GM18499 (cell line): ENCODE results near the gene ATP1A1.

ENCODE experiments used
- ATAC-seq: cut with Tn5 transposase; IDR thresholded peaks from one replicate; pipeline ENCODE4 v1.9.1; 2021; ENCODE audit warnings: moderate number of reproducible peaks; ENCODE audit not compliant: insufficient read depth, unreplicated experiment

The ATP1A1 gene

DNA sequence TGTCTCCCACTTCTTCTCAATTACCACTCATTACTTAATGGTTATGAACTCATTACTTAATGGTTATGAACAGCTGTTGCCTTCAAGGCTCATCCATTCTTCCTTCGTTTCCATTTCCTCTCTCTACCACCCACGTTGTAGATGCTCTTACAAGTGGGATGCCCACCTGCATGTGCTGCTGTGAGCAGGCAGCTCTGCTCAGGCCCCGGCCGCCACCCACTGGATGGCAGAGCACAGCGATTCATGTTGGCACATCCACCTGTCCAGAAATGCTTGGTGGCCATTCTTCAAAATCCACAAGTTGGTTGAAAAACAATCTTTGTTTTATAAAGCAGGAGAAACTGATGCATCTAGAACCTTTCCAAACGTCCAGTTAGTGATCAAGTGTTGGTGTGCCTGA lies 14.5 kb downstream of the ATP1A1 start:
- ATAC-seq: no peak

DNA sequence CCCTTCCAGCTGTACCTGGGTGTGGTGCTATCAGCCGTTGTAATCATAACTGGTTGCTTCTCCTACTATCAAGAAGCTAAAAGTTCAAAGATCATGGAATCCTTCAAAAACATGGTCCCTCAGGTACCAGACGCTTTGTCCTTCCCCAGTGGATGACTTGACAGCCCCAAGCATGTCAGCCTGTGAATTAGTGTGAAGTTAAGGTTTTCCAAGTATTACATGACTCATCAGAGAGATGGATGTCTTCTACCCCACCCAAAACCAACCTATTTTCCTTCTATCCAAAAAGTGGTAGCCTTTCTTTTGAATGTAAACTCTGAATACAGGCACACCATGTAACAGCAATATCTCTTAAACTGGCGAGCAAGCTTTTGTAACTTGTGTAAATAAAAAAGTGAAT lies 15.1 kb downstream of the ATP1A1 start:
- no peak for ATAC-seq

- ATAC-seq: no peak
These were observed 16.0 kb downstream of the ATP1A1 start for GRCh38 chr1:116389013-116389412.

- no peak for ATAC-seq
These were observed 16.6 kb downstream of the ATP1A1 start for GRCh38 chr1:116389686-116390085.

DNA sequence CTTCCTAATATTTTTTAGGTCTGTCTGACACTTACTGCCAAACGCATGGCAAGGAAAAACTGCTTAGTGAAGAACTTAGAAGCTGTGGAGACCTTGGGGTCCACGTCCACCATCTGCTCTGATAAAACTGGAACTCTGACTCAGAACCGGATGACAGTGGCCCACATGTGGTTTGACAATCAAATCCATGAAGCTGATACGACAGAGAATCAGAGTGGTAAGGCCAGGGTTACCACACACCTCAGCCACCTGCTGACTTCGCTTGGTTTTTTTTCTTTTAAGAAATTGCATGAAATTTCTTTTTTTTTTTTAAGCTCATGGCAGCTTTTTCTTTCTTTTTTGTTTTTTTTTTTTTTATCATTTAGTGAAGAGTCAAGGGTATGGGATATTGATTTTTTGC lies 17.2 kb downstream of the ATP1A1 start:
- ATAC-seq: no peak

GRCh38 chr1:116391185-116391584 lies 18.1 kb downstream of the ATP1A1 start:
- ATAC-seq: no peak

DNA sequence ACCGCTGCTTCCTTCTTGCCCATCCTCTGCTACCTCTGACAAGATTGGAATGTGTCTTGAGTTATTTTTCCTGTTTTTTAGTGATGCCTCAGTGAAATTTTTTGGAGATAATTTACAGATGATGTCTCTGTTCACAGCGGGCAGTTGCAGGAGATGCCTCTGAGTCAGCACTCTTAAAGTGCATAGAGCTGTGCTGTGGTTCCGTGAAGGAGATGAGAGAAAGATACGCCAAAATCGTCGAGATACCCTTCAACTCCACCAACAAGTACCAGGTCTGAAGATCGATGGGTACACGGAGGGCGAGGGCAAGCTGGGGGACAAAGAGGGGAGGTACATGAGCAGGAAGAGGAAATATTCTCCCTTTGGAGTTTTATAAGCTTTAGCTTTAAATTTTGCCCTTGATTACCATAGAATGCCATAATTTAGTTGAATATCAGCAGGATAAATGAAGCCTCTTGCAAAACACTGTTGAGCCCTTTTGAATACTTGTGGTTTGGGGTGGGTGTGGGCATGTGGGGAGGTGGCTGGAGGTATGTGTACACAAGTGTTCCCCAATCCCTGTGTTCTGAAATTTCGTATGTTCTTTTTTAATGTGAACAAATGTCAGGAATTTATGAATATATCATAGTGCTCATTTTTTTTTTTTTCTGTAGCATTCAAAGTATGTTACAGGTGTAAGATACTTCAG lies 19.8 kb downstream of the ATP1A1 start:
- no peak for ATAC-seq

DNA sequence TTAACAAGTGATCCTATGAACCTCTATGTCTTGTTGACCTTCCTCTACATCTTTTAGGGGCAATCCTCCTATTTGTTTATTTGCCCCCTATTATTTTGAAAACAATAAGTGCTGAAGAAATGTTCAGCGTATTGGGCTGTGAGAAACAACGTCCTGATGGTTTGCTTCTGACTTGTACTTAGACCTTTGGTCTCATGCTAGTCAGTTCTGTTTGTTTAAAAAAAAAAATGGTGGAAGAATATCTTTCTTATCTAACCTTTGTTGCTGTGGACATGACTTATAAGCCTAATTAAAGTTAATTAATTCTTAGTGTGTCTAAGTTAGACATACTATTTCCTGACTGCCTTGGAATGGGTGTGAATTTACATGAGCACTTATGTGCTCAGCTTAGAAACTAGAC lies 20.7 kb downstream of the ATP1A1 start:
- no peak for ATAC-seq

DNA sequence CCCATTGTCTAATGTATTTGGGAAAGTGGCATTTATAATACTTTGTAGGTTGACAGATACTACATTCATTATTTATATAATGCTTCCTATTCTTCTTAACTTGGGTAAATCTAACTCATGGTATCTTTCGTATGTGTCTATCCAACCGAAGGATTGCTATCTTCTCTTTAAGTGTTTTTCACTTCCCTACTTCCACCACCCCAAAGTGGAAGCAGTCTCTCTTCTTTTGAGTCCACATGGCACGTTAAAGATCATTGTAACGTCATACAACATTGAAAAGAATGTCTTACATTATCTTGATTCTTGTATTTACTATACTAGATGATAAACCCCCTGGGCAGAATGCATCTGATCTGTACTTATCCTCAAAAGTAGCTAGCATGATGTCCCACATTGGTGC lies 21.2 kb downstream of the ATP1A1 start:
- ATAC-seq: no peak

- no peak for ATAC-seq
These were observed 23.7 kb downstream of the ATP1A1 start for GRCh38 chr1:116396769-116397168.

- no peak for ATAC-seq
These were observed 24.7 kb downstream of the ATP1A1 start for GRCh38 chr1:116397728-116398127.

DNA sequence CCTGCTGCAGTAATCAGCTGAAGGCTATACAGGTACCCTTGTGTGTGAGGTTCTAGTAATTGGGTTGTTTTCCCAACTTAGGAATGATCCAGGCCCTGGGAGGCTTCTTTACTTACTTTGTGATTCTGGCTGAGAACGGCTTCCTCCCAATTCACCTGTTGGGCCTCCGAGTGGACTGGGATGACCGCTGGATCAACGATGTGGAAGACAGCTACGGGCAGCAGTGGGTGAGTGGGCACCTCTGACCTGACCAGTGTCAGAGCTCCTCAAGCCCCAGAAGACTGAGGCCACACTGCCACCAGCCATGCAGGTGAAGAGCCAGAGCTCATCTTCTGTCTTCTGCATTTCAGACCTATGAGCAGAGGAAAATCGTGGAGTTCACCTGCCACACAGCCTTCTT lies 27.7 kb downstream of the ATP1A1 start:
- no peak for ATAC-seq

DNA sequence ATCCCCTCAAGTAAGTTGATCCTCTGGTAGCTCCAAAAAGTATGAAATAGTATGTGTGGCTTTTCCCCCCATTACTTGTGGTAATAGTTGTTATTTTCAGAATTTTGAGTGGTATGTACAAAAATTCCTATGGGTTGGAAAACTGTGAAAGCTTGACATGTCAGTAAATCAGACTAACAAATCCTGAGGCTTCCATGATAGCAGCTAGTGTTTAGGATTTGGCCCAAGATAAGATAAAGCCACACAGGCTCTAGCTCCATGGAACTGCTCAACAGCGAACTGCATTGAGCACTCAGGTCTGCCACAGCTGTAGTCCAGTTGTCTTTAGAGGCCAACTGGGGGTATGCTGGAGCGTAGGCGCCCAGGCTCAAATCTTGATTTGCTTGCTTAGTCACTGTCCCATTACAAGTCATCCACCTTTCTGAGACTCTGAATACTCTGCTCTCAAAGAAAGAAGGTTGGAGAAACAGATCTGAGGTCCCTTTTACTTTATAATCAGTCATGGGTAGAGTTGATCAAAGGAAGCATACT lies 28.7 kb downstream of the ATP1A1 start:
- no peak for ATAC-seq

- no peak for ATAC-seq
These were observed 29.3 kb downstream of the ATP1A1 start for GRCh38 chr1:116402333-116402732.

GRCh38 chr1:116403496-116404136 lies 30.6 kb downstream of the ATP1A1 start:
- no peak for ATAC-seq

- ATAC-seq: no peak
These were observed 31.7 kb downstream of the ATP1A1 start for GRCh38 chr1:116404699-116405098.

DNA sequence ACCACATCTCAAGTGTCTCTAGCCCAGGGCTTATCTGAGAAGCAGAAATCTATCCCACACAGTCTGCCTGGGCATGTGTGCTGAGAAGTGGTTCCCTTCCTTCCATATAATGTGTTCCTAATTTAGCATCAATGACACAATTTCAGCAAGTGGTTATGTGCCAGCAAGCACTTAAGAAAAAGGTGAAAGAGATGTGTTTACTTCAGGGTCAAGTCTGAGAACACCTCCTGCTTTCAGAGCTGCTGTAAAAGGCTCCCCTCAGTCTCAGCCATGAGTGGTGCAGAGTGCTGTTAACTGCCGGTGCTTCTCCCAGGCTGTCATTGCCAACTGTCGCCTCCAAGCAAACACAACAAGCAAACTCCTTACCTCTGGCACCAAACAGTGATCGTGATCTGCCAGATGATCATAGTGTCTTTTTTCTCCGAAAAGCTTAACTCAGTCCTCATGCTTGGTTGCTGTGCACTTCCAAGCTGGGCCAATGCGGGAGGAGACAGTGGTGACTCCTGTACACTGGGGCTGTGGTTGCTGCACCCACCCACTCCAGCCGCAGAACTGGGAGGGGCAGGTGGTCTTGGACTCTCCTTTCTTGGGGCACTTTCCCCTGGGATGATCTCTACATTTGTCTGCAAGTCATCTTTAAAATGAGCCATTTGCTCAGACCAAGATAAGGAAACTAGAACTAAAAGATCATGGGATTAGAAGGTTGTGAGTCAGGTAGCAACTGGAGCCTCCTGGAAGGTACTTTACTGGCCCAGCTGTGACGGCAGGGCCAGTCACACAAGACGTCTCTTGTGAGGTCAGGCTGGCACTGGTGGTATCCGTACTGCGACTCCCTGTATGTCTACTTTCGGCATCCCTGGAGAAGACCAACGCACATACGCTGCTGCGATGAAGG lies 32.4 kb downstream of the ATP1A1 start:
- no peak for ATAC-seq

DNA sequence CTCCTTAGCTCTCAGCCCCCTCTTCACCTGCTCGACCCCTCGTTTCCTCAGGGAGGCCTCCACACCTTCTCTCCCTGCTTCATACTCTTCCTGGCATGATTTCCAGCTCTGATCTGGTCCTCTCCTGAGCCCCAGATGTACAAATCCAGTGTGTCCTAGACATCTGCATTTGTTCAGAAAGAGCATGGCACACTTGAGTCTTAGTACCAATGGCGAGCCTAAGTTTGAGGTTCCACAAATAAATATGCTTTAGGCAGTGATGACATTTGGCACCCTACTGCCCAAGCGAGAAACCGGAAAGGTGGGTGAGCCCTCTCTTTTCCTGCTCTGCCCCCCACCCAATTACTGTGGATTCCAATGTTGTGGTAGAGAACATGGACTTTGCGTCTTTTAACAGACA lies 34.0 kb downstream of the ATP1A1 start:
- ATAC-seq: no peak

DNA sequence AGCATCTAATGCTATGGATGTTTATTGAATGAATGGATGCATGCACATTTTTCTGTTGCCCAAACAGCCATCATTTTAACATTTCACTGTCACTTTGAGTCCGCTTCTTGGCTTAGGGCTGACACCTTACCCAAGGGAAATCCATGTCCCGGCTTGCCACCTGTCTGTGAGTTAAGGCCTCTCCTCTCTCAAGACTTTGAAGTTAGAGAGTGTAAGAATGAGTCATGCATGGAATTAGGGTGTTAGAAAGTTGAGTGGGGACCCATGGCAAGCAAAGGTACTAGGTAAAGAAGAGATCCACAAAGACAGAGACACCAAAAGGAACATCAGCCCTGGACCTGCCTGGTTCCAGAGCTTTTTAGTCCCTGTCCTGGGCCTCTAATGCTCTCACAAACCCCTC lies 35.1 kb downstream of the ATP1A1 start:
- ATAC-seq: no peak

- no peak for ATAC-seq
These were observed 36.0 kb downstream of the ATP1A1 start for GRCh38 chr1:116408803-116409720.
